Aorta (tissue), 5 donors: Measurements from ENCODE around the gene TRIM65. TPM values are rescaled to one million over a fixed set of nuclear protein-coding genes. Genes with fewer than 3 reads are reported as not detected.
A peak's percentile ranks its signal among the peaks of the same experiment; 100 is the strongest.

Experiments
- ATAC-seq: fragments of 200-7000 bp; cut with Tn5 transposase; one replicate; pipeline ENCODE4 v1.9.1; 2022; ENCODE audit warnings: moderate library complexity; ENCODE audit not compliant: low FRiP score
- DNase-seq, 2 donors: peaks; one replicate each; pipeline ENCODE4 v3.0.0-alpha.2; 2020
- H3K27ac ChIP-seq, 2 donors: one replicate each; pipeline ENCODE4 v1.5.1; 2013; ENCODE audit warnings: low read length in 2 of 2, mild to moderate bottlenecking in 2 of 2, moderate library complexity in 2 of 2, control low read depth in 1 of 2, inconsistent platforms in 1 of 2, low read depth in 1 of 2
- H3K27me3 ChIP-seq, 2 donors: one replicate each; pipeline ENCODE4 v1.6.1; 2013; ENCODE audit warnings: control low read depth in 1 of 2, low read length in 1 of 2, mild to moderate bottlenecking in 1 of 2, moderate library complexity in 1 of 2; ENCODE audit not compliant: insufficient read depth in 2 of 2, control insufficient read depth in 1 of 2
- H3K36me3 ChIP-seq, 2 donors: one replicate each; pipeline ENCODE4 v1.6.1; 2013; ENCODE audit warnings: control low read depth in 1 of 2, low read length in 1 of 2, mild to moderate bottlenecking in 1 of 2; ENCODE audit not compliant: insufficient read depth in 2 of 2, control insufficient read depth in 1 of 2
- H3K4me1 ChIP-seq, 2 donors: one replicate each; pipeline ENCODE4 v1.6.1; 2013; ENCODE audit warnings: low read length in 2 of 2, control low read depth in 1 of 2, mild to moderate bottlenecking in 1 of 2, moderate library complexity in 1 of 2; ENCODE audit not compliant: insufficient read depth in 2 of 2, control insufficient read depth in 1 of 2
- H3K4me3 ChIP-seq, 2 donors: one replicate each; pipeline ENCODE4 v1.5.1; 2013; ENCODE audit warnings: low read length in 2 of 2, control low read depth in 1 of 2, mild to moderate bottlenecking in 1 of 2
- H3K9me3 ChIP-seq: one replicate; pipeline ENCODE4 v1.6.1; 2013; ENCODE audit warnings: mild to moderate bottlenecking, low read length; ENCODE audit not compliant: control insufficient read depth
- WGBS, 2 donors: extraction: QIAGEN DNeasy Blood & Tissue Kit; methylation state at CpG; one replicate each; pipeline ENCODE4 v1.1.7; 2013; 5-methylcytosine and 5-hydroxymethylcytosine counted together
- intact Hi-C, 2 donors: fragments of 100-400 bp; cut with DNase I; formaldehyde crosslinking; loops; one replicate each; pipeline versions ENCODE4 v1.14.2 to v1.15.0; 2022
- polyA plus RNA-seq, 2 donors: library from polyadenylated mRNA; stranded (reverse); fragments of 200-250 nt; gene quantifications; one replicate each; pipeline ENCODE4 v1.2.3, GENCODE V29; 2013
- total RNA-seq, 2 donors: library from RNA; stranded (reverse); fragmentation: NEBNext Ultra II Directional; extraction: Animal tissue kit (Norgen Biotek cat#: 25700); gene quantifications; one replicate each; pipeline ENCODE4 v1.2.1, GENCODE V29; 2021
- donor health status: healthy with polysubstance abuse.
- donor health status: Bipolar disorder and iron deficiency.
- donor health status: DM: no; HTN: no; CAD: no.
- donor health status: DM: no; HTN: no; CAD: no.
- donor health status: DM: yes; HTN: yes; CAD: no.

TRIM65 gene
- total and polyA plus RNA-seq, 4 donors: 10.0 to 26.6 (median 13.9) TPM

DNA sequence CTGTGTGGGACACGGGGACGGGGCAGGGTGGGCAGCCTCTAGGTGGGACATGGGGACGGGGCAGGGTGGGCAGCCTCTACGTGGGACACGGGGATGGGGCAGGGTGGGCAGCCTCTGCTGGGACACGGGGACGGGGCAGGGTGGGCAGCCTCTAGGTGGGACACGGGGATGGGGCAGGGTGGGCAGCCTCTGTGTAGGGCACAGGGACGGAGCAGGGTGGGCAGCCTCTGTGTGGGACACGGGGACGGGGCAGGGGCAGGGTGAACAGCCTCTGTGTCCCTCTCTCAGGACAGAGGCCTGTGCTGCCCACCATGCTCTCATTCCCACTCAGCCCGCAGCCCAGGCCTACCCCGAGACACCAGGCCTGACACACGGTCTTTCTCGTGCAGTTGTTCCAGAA lies 24.8 kb upstream of the TRIM65 start:
- Histone ChIP-seq H3K27me3 (no peaks in the 10 kb centered on the region), H3K4me3 (no peak overlapping the region), H3K36me3 (no peaks in the 10 kb centered on the region), H3K9me3 (no peaks in the 10 kb centered on the region), H3K27ac (no peak overlapping the region), H3K4me1 (no peaks in the 10 kb centered on the region)
- ATAC-seq: no peak
- WGBS, 2 donors: 94 to 95% methylated on average over 14 to 15 of the region's 15 CpGs
- DNase-seq: no peak
- intact Hi-C loops: no loop called here

DNA sequence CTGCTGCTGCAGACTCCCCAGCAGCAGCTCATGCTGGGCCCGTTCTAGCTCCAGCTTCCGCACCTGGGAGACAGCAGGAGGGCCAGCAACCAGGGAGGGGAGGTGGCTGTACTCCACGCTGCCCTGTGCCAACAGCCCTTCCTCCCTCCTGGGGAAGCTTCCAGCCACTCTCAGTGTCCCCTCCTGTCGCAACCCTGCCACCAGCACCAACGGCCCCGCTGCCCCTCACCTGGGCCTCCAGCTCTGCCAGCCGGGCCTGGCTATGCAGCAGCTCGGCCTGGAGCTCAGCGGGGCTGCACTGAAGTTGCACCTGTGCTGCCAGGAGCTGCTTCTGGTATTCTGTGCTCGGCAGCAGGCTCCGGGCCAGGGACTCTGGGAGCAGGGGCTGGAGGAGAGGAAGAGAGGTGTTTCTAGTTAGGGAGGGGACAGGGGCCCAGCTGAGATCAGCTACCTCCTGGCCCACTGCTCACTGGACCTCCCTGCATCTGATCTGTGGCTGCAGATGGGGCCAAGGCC lies 23.4 kb upstream of the TRIM65 start:
- Histone ChIP-seq H3K27ac (no peak overlapping the region), H3K9me3 (no peaks in the 10 kb centered on the region), H3K27me3 (no peaks in the 10 kb centered on the region), H3K4me1 (no peaks in the 10 kb centered on the region), H3K4me3 (no peak overlapping the region), H3K36me3 (no peaks in the 10 kb centered on the region)
- ATAC-seq (no peak), DNase-seq (no peak)
- intact Hi-C loops: no loop called here
- 89 to 90% methylated on average over 11 of the region's 11 CpGs for WGBS, 2 donors

DNA sequence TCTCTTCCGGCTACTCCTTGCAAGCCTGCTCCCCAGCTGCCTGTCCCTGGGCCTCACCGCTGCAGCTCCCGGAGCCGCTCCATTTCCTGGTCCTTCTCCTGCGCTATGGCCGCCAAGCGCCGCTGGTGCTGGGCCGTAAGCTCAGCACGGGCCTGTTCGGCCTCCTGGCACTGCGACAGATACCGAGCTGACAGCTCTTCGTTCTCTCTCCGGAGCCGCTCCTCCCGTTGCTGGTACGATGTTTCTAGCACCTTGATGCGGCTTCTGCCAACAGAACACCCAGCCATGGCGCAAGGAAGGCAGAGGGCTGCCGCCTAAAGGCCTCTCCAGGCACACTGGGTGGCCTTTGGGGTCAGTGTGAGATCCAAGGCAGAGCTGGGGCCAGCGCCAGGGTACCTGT lies 22.9 kb upstream of the TRIM65 start:
- DNase-seq (no peak), ATAC-seq (no peak)
- H3K4me3 ChIP-seq: no peak overlapping the region
- H3K27me3 ChIP-seq: no peaks in the 10 kb centered on the region
- no peaks in the 10 kb centered on the region for H3K4me1 ChIP-seq
- H3K9me3 ChIP-seq: no peaks in the 10 kb centered on the region
- no peak overlapping the region for H3K27ac ChIP-seq
- H3K36me3 ChIP-seq: no peaks in the 10 kb centered on the region
- WGBS, 2 donors: 94% methylated on average over 22 of the region's 22 CpGs
- intact Hi-C loops: no loop called here

DNA sequence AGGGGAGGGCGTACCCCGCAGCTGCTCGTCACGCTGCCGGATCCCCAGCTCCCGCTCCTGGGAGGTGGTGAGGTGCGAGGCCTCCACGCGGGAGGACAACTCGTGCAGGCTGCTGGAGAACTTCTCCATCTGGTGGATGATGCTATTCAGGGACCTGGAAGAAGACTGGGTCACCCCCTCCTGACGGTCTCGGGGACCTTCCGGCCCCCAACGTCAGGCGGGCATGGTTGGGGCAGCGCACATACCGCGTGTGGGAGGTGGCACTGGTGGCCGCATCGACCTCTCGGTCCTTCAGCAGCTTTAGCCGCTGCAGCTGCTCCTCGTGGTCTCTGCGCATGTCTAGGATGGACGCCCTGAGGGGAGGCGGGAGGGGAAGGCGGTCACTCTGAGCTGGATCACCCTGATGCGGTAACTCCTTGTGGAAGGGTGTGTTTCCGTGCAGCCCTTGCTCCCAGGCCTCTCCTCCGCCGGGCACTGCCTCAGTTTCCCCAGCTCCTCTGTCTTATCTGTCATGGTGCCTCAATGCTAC lies 21.2 kb upstream of the TRIM65 start:
- Histone ChIP-seq H3K4me1 (no peaks in the 10 kb centered on the region), H3K36me3 (no peaks in the 10 kb centered on the region), H3K27me3 (no peaks in the 10 kb centered on the region), H3K4me3 (no peak overlapping the region), H3K9me3 (no peaks in the 10 kb centered on the region), H3K27ac (no peak overlapping the region)
- intact Hi-C loops: no loop called here
- ATAC-seq: no peak
- no peak for DNase-seq
- WGBS, 2 donors: 93 to 95% methylated on average over 31 of the region's 31 CpGs

DNA sequence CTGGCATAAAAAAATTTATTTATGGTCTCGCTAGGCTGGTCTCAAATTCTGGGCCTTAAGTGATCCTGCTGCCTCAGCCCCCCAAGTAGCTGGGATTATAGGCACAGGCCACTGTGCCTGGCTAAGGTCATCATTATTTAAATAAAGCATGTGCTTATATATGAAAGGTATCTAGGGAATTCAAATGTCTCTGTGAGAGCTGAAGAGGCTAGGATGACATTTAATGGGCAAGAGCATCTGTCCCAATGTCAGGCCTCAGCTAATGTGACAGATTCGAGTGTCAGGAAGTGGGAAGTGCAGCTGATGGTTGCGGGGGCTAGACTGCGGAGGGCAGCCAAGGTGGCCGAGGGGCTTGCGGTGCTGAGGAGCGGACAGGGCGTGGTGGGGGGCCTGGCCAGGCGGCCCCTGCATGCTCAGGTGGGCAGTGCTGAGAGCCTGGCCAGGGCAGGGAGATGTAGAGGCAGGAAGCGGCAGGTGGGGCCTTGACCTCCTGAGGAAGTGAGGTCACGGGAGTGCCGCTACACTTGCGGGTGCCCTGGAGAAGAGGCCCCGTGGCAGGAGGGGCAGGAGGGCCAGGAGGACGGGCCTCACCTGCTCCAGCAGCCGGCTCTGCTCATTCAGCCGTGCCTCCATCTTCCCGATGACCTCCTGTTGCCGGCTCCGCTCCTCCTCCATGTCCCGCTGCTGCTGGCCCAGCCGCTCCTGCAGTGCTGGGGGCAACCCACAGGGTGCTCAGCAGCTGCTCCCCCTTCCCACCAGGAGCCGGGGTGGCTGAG lies 20.6 kb upstream of the TRIM65 start:
- WGBS, 2 donors: 88 to 89% methylated on average over 19 to 23 of the region's 23 CpGs
- H3K9me3 ChIP-seq: no peaks in the 10 kb centered on the region
- H3K27ac ChIP-seq: no peak overlapping the region
- H3K27me3 ChIP-seq: no peaks in the 10 kb centered on the region
- ATAC-seq (no peak), DNase-seq (no peak)
- intact Hi-C loops: no loop called here
- no peaks in the 10 kb centered on the region for H3K36me3 ChIP-seq
- H3K4me3 ChIP-seq: no peak overlapping the region
- no peaks in the 10 kb centered on the region for H3K4me1 ChIP-seq

DNA sequence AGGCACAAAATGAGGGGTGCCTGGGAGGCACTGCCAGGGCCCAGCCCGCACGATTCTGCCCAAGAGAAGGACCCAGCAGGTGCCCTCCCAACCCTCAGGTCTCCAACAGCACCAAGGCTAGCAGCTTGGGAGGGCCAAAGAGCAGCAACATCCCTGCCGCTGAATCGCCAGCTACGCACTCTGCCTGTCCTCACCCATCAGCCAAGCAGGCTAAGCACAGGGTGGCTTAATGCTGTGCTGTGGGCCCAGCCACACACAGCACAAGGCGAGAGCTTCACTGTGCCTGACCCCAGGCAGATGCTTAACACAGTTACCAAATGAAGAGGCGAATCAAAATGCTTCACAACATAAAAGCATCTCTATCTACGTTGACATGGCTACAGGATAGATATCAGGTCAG lies 18.5 kb upstream of the TRIM65 start:
- no peaks in the 10 kb centered on the region for H3K4me1 ChIP-seq
- peaks cover 0 to 2% of the 10 kb centered on the region in 2 donors for H3K36me3 ChIP-seq
- no peak overlapping the region for H3K4me3 ChIP-seq
- no peaks in the 10 kb centered on the region for H3K27me3 ChIP-seq
- H3K9me3 ChIP-seq: no peaks in the 10 kb centered on the region
- ATAC-seq (no peak), DNase-seq (no peak)
- no peak overlapping the region for H3K27ac ChIP-seq
- 89 to 90% methylated on average over 8 of the region's 8 CpGs for WGBS, 2 donors
- intact Hi-C loops: no loop called here

DNA sequence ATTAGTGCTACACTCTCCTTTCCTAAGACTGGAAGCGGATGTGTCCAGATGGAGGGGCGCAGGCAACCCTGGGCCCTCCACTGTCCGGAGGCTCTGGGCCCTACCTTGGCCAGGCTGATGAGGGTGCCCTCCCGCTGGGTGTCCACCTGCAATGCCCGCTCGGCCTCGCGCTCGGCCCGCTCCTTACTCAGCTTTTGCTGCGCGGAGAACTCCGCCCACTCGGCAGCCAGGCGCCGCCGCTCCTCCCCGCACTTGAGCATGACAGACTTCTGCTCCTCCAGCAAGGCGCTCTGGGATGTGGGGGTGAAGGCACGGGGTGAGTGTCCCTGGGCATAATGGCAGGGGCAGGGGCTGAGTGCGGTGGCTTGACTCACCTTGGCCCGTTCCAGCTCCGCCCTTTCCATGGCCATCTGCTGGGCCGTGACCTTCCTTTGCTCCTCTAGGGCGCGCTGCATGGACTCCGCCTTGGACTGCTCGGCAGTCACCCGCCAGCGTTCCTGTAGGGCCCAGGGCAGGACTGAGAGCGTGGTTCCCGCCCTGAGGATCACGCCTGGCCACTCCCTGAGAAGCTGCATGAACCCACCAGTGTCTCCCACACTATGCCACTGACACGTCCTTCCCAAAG lies 18.0 kb upstream of the TRIM65 start:
- H3K9me3 ChIP-seq: no peaks in the 10 kb centered on the region
- H3K36me3 ChIP-seq: peaks cover 0 to 2% of the 10 kb centered on the region in 2 donors
- intact Hi-C loops: no loop called here
- no peak overlapping the region for H3K27ac ChIP-seq
- no peak overlapping the region for H3K4me3 ChIP-seq
- H3K4me1 ChIP-seq: no peaks in the 10 kb centered on the region
- WGBS, 2 donors: 94 to 95% methylated on average over 34 of the region's 34 CpGs
- ATAC-seq (no peak), DNase-seq (peak in 1 of 2 donors; percentile 41)
- no peaks in the 10 kb centered on the region for H3K27me3 ChIP-seq

DNA sequence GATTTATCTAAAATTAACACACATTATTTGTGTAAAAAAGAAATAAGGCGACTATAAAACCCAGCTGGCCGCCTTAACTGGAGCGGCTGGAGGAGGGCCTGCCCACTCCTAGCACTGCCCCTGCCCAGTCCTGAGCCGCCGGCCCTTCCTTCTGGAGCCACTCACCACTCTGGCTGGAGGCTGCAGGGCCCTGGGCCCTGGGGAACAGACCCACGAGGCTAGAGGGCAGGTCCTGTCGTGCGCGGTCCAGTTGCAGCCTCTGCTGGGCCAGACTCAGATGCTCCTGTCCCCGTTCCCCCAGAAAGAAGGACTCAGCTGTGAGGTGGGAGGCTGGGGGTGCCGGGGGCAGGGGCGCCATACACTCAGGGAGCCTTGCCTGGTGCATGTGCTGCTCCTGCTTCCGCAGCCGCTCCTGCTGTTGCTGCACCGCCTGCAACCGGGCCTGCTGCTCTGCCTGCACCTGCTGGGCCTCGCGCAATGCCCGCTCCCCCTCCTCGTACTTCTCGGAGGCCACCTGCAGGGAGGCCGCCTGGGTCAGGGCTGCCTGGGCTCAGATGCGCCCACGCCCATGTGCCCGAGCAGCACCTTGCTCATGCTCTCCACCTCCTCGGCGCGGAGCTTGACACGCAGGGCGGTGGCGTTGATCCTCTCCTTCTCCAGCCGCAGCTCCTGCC lies 16.9 kb upstream of the TRIM65 start:
- DNase-seq: peak in 1 of 2 donors; percentile 40
- Histone ChIP-seq H3K27me3 (no peaks in the 10 kb centered on the region), H3K4me3 (no peak overlapping the region), H3K36me3 (peaks cover 0 to 2% of the 10 kb centered on the region in 2 donors), H3K9me3 (no peaks in the 10 kb centered on the region), H3K27ac (no peak overlapping the region), H3K4me1 (no peaks in the 10 kb centered on the region)
- 94 to 95% methylated on average over 29 to 32 of the region's 32 CpGs for WGBS, 2 donors
- intact Hi-C loops: no loop called here
- no peak for ATAC-seq
